HCT116 (cell line): ENCODE data around the gene SFR1.
"Not testable (repeated sequence)": the region's sequence is repeated elsewhere in the genome, so short reads cannot be mapped to it uniquely, and the experiment has no call there.

Experiments
- ATF3 ChIP-seq: IDR thresholded peaks from 2 replicates; pipeline ENCODE4 v1.6.1; 2012
- CTCF ChIP-seq, 3 experiments: fragments of 200-600 bp in 1 of 3; sonication (generic) in 1 of 3; IDR thresholded peaks in 2 of 3; conservative IDR thresholded peaks in 1 of 3; 2 replicates each; pipeline ENCODE4 v1.5.1; 2012 to 2017; ENCODE audit warnings: low read depth in 2 of 3, low read length in 2 of 3, antibody characterized with exemption in 1 of 3, borderline replicate concordance in 1 of 3, control low read depth in 1 of 3, mild to moderate bottlenecking in 1 of 3, mixed read lengths in 1 of 3, mixed run types in 1 of 3, moderate library complexity in 1 of 3; ENCODE audit not compliant: insufficient read depth in 1 of 3
- EZH2 ChIP-seq: fragments of 200-600 bp; sonication (generic); IDR thresholded peaks from 2 replicates; pipeline ENCODE4 v1.6.1; 2017; ENCODE audit warnings: antibody characterized with exemption, mixed run types
- JUND ChIP-seq: IDR thresholded peaks from 2 replicates; pipeline ENCODE4 v1.6.1; 2012
- POLR2A ChIP-seq: IDR thresholded peaks from 2 replicates; pipeline ENCODE4 v1.7.0; 2011; ENCODE audit warnings: borderline replicate concordance; ENCODE audit not compliant: insufficient read depth, insufficient read length; ENCODE audit errors: extremely low read depth
- POLR2AphosphoS5 ChIP-seq: IDR thresholded peaks from 2 replicates; pipeline ENCODE4 v1.6.1; 2011; ENCODE audit warnings: mild to moderate bottlenecking, low read depth, low read length, moderate library complexity
- RAD21 ChIP-seq: IDR thresholded peaks from 2 replicates; pipeline ENCODE4 v1.6.1; 2012; ENCODE audit warnings: low read depth, mild to moderate bottlenecking
- REST ChIP-seq: IDR thresholded peaks from 2 replicates; pipeline ENCODE4 v1.6.1; 2012; ENCODE audit warnings: low read depth
- SIN3A ChIP-seq: IDR thresholded peaks from 2 replicates; pipeline ENCODE4 v1.6.1; 2012; ENCODE audit warnings: low read depth

- TF ChIP-seq CTCF (IDR thresholded peaks at IDR 0.05 in 2 of 3, conservative IDR thresholded peaks at IDR 0.05 in 1 of 3; ENCODE audit: borderline replicate concordance in 1 of 3, insufficient read depth in 1 of 3, low read depth in 2 of 3, low read length in 2 of 3); POLR2AphosphoS5; POLR2A; JUND; EZH2; SIN3A; ATF3; REST; RAD21: not testable (repeated sequence)
Observed at GRCh38 chr10:104174136-104174535, 52.2 kb downstream of the SFR1 start.
